HG03520 (cell line): ENCODE measurements around the gene ACSL1.

Source experiments
- ATAC-seq: cut with Tn5 transposase; IDR thresholded peaks from one replicate; pipeline ENCODE4 v1.9.1; 2021; ENCODE audit warnings: mild to moderate bottlenecking, moderate library complexity; ENCODE audit not compliant: unreplicated experiment

ACSL1 gene

GRCh38 chr4:184812651-184813181 is 13.1 kb downstream of the ACSL1 start:
- ATAC-seq: no peak

DNA sequence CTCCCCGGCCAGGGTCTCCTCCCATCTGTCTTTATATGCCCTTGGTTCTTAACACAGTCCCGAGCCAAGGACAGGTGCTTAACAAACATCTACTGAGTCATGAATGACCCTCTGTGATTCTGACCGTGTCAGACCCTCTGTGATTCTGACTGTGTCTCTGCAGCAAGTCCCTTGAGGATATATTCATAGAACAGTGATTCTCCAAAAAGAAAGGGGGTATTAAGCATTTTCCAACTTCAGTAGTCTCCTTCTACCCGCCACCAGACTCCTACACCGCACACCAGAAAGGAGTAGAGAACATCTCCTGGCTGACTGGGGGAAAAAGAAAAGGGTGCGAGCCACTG is 13.6 kb downstream of the ACSL1 start:
- no peak for ATAC-seq

DNA sequence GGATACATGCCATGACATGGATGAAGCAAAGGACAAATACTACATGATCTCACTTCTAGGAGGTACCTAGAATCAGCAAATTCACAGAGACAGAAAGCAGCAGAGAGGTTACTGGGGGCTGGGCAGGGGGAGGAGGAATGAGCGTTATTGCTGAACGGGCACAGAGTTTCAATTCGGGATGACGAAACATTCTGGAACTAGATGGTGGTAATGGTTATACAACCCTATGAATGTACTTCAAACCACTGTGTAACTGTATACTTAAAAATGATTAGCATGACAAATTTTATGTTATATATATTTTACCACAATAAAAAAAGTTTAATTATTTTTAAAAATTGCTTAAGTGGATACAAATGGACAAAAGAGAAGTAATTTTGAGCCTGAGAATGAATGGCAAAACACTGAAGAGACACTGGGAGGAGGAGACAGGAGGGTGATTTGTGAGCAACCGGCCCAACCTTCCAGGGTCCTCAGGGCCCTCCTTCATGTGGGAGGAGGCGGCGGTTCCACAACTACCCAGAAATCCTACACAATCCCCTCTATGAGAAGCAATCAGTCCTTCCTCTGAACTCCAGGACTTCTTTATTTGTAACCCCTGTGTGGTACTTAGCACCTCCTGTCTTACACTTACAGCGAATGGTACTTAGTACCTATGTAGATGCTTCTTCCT is 14.1 kb downstream of the ACSL1 start:
- no peak for ATAC-seq

DNA sequence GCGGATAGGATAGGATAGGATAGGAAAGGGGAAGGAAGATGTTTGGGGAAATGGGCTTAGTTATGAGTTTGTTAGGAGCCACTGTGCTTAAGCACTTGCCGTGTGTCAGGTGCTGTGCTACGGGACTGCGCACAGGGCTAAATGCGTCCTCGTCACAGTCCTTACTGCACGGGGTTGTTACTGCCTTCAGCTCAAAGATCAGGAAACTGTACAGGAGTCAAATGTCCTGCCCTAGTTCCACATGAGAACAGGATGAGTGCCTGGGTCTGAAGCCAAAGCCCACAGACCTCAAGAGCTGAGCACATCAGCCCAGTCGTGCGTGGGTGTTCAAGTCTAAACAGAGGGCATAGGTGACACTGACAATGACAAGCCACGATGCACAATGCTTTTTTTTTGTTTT is 15.0 kb downstream of the ACSL1 start:
- no peak for ATAC-seq

DNA sequence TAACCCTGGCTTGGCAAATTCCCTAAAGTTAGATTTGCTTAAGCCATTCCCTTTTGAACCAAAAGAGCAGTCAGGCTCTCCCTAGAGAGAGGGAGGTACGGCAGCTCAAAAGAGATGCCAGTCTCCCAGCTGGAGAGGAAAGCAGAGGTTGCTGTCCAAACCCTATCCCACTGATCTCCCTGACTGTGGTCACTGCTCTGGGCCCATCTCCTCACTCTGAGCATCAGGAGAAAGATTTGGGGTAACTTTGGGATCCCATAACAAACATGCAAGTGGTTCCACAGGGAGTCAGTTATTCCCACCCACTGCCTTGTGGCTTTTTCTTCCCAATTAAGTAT is 17.1 kb downstream of the ACSL1 start:
- no peak for ATAC-seq

DNA sequence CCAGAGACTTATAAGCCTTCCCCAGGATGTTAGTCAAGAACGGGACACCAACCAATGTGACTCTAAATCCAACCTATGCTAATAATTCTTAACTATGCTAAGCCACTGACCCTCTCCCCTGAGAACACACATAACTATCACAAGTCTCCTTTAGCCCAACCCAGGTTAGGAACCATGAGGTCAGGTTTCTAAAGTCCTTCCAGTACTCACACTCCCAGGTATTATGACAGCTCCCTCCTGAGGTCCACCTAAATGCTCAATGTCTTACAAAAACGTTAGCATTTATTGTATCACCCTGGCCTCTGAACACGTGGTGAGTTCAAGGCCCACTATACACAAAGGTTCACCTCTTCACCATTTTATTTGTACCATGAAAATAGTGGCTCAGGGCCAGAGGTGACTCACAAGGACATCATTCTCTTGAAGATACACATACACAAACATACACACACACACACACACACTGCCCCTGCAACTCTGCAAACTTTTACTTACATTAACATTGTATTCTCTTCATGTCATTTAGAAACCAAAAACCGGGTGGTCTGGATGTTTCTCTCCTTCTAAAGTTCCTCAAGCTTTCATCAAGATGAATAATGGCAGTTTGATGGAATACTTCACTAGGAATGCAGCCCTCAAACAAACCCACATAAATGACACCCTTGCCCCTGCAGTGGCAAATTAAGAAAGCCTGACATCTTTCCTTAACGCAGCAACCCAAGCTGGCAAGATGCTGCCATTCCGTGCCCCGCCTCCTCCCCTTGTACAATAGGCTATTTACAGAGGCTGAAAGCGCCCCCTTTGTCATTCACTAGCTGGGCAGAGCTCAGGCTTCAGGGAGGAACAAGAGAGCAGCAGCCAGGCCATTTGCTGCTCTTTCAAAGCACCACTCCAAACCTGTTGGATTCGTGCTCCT is 17.7 kb downstream of the ACSL1 start:
- no peak for ATAC-seq

- ATAC-seq: no peak
These were observed 18.5 kb downstream of the ACSL1 start for GRCh38 chr4:184807256-184807655.

DNA sequence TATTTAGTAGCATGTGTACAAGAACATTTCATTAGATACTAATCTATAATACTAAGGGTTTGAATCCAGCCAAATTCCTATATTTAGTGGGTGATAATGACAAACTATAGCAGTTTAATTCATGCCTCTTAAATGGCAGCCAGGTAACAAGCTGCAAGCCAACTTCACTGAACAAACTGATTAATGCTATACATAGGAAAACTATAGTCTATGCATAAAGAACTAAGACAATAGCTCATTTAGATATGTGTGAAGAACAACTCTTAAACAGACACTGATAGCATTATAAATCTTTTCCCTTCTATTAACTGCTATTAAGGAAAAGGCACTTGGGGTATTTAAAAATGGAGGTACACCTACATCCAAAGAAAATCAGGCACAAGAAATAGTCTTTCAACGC is 19.1 kb downstream of the ACSL1 start:
- ATAC-seq: no peak

- no peak for ATAC-seq
These were observed 19.6 kb downstream of the ACSL1 start for GRCh38 chr4:184806229-184806550.

DNA sequence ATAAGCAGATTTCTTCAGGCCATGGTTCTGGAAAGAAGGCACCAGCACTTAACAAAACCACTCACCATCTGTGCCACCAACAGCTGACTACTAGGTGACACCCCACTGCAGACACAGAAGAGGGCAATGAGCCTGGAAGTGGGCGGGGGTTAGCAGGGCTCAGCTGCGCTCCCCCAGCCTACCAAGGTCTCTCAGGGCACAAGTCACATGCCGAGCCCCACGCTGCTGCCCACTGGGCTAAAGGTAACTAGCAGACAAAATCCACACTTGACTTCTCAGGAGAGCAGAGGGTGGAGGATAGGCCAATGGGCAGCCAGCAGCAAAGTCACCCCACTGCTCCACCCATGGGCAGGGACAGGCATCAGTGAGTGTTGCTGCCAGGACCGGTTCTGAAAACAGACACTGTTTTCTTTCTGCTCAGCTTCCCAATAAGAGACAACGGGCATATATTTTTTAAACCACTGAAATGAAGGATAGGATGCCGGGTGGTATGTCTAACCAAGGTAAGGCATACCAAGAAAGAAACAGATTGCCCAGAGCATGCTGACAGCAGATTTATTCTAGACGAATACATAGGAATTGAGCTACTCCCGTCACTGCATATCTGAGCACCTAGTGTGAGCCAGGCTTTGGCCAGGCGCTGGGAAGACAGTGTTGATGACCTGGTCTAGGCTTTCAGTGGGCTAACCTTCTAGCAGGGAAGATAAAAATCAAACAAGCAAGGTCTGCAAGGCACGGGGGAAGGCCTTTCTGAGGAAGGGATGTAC is 20.1 kb downstream of the ACSL1 start:
- no peak for ATAC-seq

- no peak for ATAC-seq
These were observed 21.1 kb downstream of the ACSL1 start for GRCh38 chr4:184804621-184805020.

GRCh38 chr4:184803874-184804273 is 21.9 kb downstream of the ACSL1 start:
- ATAC-seq: no peak

GRCh38 chr4:184803133-184803532 is 22.6 kb downstream of the ACSL1 start:
- no peak for ATAC-seq

DNA sequence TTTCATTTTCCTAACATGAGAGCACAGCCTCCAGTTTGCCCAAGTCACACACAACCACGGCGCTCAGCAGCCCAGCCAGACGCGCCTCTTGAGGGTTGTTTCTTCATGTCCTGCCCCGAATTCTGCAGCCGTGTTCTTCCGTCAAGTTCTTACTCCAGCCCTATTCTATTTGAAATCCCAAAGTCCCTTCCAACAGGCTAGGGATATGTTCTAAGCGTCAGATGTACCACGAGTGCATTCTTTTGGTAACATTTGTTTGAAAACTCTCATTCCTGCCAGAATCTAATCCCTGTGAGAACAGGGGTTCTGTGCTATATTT is 23.1 kb downstream of the ACSL1 start:
- ATAC-seq: no peak

- no peak for ATAC-seq
These were observed 23.7 kb downstream of the ACSL1 start for GRCh38 chr4:184801781-184802696.

DNA sequence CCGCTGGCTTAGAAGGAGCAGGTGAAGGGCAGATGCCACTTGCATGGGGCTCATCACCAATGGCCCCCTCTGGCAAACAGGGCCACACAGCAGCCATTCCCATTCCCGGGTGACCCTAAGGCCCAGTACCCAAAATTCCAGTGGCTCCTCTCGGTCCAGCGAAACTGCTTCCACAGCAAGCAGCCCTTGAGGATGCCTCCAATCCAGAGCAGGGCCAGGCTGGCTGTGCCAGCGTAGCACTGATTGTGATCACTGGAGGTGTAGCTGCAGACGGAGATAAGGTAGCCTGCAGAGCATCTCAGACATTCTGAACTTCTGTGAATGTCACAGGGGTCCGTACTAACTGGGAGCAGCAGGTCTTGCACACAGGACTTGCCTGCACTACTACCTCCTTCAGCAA is 27.3 kb downstream of the ACSL1 start:
- no peak for ATAC-seq

GRCh38 chr4:184796906-184797305 is 28.9 kb downstream of the ACSL1 start:
- ATAC-seq: no peak

- ATAC-seq: no peak
These were observed 30.4 kb downstream of the ACSL1 start for GRCh38 chr4:184795214-184795844.

- no peak for ATAC-seq
These were observed 31.3 kb downstream of the ACSL1 start for GRCh38 chr4:184794470-184794869.

DNA sequence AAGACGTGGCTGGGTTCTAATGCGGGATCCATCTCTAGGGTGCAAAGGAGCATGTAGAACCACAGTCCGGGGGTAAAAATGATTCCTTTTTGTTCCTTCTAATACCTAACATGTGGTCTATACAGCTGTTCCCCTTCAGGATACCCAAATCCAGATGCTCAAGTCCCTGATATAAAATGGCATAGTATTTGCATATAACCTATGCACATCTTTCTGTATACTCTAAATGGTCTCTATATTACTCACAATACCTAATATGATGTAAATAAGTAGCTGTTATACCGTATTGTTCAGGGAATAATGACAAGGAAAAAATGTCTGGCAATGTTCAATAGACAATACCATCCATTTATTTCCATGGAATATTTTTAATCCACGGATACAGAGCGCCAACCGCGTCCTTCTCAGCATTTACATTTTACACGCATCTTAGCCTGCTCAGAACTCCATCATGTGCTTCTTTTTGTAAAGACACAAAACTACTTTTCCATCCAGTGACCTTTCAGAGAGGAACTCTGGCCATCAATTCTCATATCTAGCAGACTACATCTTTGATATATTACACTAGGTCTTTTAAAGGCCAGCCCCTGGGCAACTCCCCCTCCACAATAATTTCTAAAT is 31.9 kb downstream of the ACSL1 start:
- ATAC-seq: no peak
